Central memory CD8-positive, alpha-beta T cell (primary cell): Measurements from ENCODE around the gene TNFRSF11A.
A peak's percentile ranks its signal among the peaks of the same experiment; 100 is the strongest.

Source experiments
- ATAC-seq: fragments of 150-1000 bp; cut with Tn5 transposase; replicated peaks from 2 replicates; pipeline ENCODE4 v1.10.0; 2022; ENCODE audit warnings: mild to moderate bottlenecking, moderate FRiP score, moderate number of reproducible peaks; ENCODE audit not compliant: poor library complexity, severe bottlenecking; ENCODE audit errors: extremely low read depth
- DNase-seq, 2 donors: peaks; one replicate each; pipeline ENCODE4 v3.0.0; 2021; ENCODE audit warnings: low spot score in 2 of 2
- H3K27ac Mint-ChIP-seq: one replicate; pipeline ENCODE4 v1.8.0; 2022; ENCODE audit warnings: low read depth, mild to moderate bottlenecking, moderate library complexity, mixed read lengths
- H3K27me3 Mint-ChIP-seq: one replicate; pipeline ENCODE4 v1.8.0; 2022; ENCODE audit warnings: mixed read lengths
- H3K36me3 Mint-ChIP-seq: one replicate; pipeline ENCODE4 v1.8.0; 2022; ENCODE audit warnings: mild to moderate bottlenecking, moderate library complexity, mixed read lengths; ENCODE audit not compliant: insufficient read depth
- H3K4me1 Mint-ChIP-seq: one replicate; pipeline ENCODE4 v1.8.0; 2022; ENCODE audit warnings: mixed read lengths
- H3K4me3 Mint-ChIP-seq: one replicate; pipeline ENCODE4 v1.8.0; 2022; ENCODE audit warnings: mild to moderate bottlenecking, moderate library complexity, mixed read lengths
- H3K9me3 Mint-ChIP-seq: one replicate; pipeline ENCODE4 v1.8.0; 2022; ENCODE audit warnings: mixed read lengths

The TNFRSF11A gene

DNA sequence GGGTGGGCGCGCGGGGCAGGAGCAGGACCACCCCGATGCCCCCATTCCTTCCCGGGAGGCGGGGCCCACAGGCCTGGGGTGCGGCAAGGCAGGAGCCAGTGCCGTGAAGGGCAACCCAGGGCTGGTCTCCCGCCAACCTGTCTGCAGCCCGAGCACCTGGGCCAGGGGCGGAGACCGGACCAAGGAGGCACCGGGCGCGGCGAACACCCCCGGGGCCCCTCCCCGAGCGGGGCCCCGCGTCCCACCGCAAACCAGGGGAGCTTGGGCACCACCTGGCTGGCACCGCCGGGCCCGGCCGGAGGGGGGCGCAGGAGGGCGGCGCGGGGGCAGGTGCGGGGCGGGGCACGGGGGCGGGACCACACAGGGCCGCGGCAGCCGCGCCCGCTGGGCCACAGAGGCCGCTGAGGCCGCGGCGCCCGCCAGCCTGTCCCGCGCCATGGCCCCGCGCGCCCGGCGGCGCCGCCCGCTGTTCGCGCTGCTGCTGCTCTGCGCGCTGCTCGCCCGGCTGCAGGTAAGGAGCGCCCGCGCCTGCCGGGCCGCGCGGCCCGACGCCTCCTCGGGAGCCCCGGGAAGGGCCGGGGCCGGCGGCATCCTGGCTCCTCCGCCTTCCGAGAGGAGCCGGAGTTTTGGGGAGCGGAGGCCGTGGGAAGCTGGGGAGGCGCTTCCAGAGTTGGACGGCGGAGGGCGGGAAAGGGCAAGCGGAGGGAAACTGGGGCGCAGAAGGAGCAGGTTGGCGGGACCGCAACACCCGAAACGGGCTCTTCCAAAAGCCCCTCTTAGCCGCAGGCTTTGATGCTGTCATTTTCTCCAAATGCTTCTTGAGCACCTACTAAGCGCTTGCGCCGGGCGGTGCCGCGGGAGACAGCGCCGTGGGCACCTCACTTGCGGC lies at the start of gene TNFRSF11A:
TSS of gene TNFRSF11A (plus strand) at position 394 of the 889 bp plus-strand sequence. CDS start at position 437, 43 bp downstream.
- peak within 1 kb of the TSS; percentile 80 for H3K4me3 Mint-ChIP-seq
- peak within 1 kb of the TSS; percentile 76 for H3K27ac Mint-ChIP-seq
- peaks cover 83% of the 10 kb centered on the region for H3K27me3 Mint-ChIP-seq
- no peaks in the 10 kb centered on the region for H3K9me3 Mint-ChIP-seq
- ATAC-seq (peak; percentile 75), DNase-seq (peak in 1 of 2 donors; percentile 29)
- H3K36me3 Mint-ChIP-seq = peaks cover 9% of the 10 kb centered on the region
- peaks cover 13% of the 10 kb centered on the region for H3K4me1 Mint-ChIP-seq

GRCh38 chr18:62277045-62277444 lies 48.1 kb upstream of the TNFRSF11A start:
- no peak overlapping the region for H3K27ac Mint-ChIP-seq
- DNase-seq = no peak
- ATAC-seq = no peak
- no peaks in the 10 kb centered on the region for H3K9me3 Mint-ChIP-seq
- H3K36me3 Mint-ChIP-seq = peaks cover 23% of the 10 kb centered on the region
- no peaks in the 10 kb centered on the region for H3K27me3 Mint-ChIP-seq
- no peak overlapping the region for H3K4me3 Mint-ChIP-seq
- peaks cover 6% of the 10 kb centered on the region for H3K4me1 Mint-ChIP-seq

DNA sequence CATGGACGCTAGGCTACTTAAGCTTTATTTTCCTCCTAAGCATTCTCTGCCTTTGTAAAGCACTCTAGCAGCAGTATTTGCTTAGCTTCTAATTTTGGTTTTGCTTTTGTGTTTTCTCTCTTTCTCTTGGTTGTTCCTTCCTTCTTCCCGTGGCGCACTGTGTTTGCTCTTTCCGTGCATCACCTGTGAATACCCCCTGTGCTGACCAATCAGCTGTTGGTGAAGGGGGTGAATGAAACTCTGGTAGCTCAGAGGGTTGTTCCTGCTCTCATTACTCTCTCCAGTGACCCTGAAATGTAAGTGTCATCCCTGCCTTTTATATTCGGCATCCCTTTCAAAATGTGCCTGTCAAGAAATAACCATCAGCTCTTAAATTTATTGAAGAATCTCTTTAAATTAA lies 45.5 kb upstream of the TNFRSF11A start:
- Mint-ChIP-seq H3K4me1 (peaks cover 6% of the 10 kb centered on the region), H3K36me3 (peaks cover 34% of the 10 kb centered on the region), H3K27ac (no peak overlapping the region)

DNA sequence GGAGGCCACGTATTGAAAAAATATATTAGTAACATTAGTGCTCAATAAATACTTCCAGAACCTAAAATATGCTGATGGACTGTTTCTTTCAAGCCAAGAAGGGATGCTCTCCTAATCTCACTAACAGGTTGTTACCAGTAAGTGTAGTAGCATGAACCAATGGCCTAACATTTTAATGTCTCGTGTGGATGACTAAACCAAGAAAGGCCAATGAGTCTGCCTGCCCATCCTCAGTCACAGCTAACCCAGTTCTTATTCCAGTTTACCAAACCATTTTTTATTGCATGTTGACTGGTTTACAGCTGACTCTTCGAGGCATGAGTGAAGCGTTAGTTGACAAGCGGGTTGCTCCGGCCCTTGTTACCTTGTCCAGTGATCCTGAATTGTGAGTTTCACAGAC lies 45.1 kb upstream of the TNFRSF11A start:
- H3K9me3 Mint-ChIP-seq = no peaks in the 10 kb centered on the region
- ATAC-seq = no peak
- no peak overlapping the region for H3K4me3 Mint-ChIP-seq
- DNase-seq = no peak
- peaks cover 6% of the 10 kb centered on the region for H3K4me1 Mint-ChIP-seq
- no peak overlapping the region for H3K27ac Mint-ChIP-seq
- H3K36me3 Mint-ChIP-seq = peaks cover 33% of the 10 kb centered on the region
- H3K27me3 Mint-ChIP-seq = no peaks in the 10 kb centered on the region

More for the DNA sequence above, 45.5 kb upstream of the TNFRSF11A start:
- no peaks in the 10 kb centered on the region for H3K9me3 Mint-ChIP-seq
- no peak for ATAC-seq
- H3K4me3 Mint-ChIP-seq = no peak overlapping the region
- H3K27me3 Mint-ChIP-seq = no peaks in the 10 kb centered on the region
- no peak for DNase-seq

DNA sequence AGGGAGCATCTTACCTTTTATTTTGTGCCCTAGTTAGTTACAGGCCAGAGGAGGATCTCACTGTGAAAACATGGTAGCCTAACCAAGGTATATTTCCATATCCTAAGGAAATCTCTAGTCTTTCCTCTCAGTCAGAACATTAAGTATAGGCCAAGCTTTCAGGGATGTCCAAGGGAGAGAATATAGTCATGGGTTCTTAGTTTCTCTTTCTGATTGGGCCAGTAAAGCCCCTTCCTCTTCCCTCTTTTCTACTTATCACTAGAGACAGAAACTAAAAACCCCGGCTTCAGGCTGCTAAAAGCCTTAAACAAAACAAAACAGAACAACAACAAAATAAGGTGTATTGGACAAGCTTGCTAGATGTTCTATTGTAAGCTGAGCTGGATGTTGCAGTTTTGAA lies 44.3 kb upstream of the TNFRSF11A start:
- Mint-ChIP-seq H3K36me3 (peaks cover 37% of the 10 kb centered on the region), H3K27me3 (no peaks in the 10 kb centered on the region), H3K4me3 (no peak overlapping the region), H3K4me1 (peaks cover 6% of the 10 kb centered on the region), H3K9me3 (no peaks in the 10 kb centered on the region), H3K27ac (no peak overlapping the region)
- no peak for DNase-seq
- ATAC-seq = no peak

GRCh38 chr18:62281684-62282083 lies 43.4 kb upstream of the TNFRSF11A start:
- H3K27me3 Mint-ChIP-seq = no peaks in the 10 kb centered on the region
- peaks cover 6% of the 10 kb centered on the region for H3K4me1 Mint-ChIP-seq
- peaks cover 33% of the 10 kb centered on the region for H3K36me3 Mint-ChIP-seq
- no peak overlapping the region for H3K4me3 Mint-ChIP-seq
- no peaks in the 10 kb centered on the region for H3K9me3 Mint-ChIP-seq
- ATAC-seq (no peak), DNase-seq (no peak)
- no peak overlapping the region for H3K27ac Mint-ChIP-seq

DNA sequence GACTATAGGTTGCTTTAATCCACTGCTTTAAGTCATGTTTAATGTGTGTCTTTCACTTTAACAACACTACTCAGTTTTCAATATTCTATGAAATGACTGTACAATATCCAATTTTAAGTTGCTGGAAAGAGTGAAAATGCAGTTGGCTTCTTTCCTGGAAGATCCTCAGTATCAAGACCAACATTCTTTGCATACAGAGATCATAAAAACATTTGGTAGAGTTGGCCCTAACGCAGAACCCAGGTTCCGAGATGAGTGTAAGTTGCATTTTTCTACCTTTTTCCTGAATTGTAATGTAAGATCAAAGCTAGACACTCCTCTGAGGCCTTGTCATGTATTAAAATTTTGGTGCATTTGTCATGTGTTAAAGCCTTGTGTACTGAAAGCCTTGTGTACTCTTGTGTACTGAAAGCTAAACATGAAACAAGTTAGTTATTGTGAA lies 42.9 kb upstream of the TNFRSF11A start:
- Mint-ChIP-seq H3K4me3 (no peak overlapping the region), H3K36me3 (peaks cover 30% of the 10 kb centered on the region), H3K27ac (no peak overlapping the region), H3K27me3 (no peaks in the 10 kb centered on the region), H3K9me3 (no peaks in the 10 kb centered on the region), H3K4me1 (peaks cover 6% of the 10 kb centered on the region)
- DNase-seq (no peak), ATAC-seq (no peak)

- H3K4me1 Mint-ChIP-seq = peaks cover 6% of the 10 kb centered on the region
- no peak overlapping the region for H3K27ac Mint-ChIP-seq
- no peaks in the 10 kb centered on the region for H3K27me3 Mint-ChIP-seq
- ATAC-seq (no peak), DNase-seq (no peak)
- H3K36me3 Mint-ChIP-seq = peaks cover 34% of the 10 kb centered on the region
- H3K9me3 Mint-ChIP-seq = no peaks in the 10 kb centered on the region
- H3K4me3 Mint-ChIP-seq = no peak overlapping the region
Measured at GRCh38 chr18:62284637-62285036, 40.5 kb upstream of the TNFRSF11A start.

DNA sequence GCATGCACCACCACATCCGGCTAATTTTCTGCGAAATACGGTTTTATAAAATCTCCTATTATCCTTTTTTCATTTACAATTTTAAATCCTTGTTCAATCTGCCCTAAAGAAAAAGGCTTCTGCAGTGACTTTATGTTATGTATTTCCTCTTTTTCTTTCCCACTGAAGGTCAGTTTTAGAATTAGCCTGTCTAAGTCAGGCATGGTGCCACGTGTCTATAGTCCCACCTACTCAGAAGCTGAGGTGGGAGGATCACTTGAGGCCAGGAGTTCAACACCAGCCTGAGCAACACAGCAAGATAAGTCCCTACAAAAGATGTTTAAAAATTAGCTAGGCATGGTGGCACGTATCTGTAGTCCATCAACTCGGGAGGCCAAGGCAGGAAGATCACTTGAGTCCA lies 39.8 kb upstream of the TNFRSF11A start:
- no peak overlapping the region for H3K27ac Mint-ChIP-seq
- no peaks in the 10 kb centered on the region for H3K9me3 Mint-ChIP-seq
- H3K4me3 Mint-ChIP-seq = no peak overlapping the region
- ATAC-seq (no peak), DNase-seq (no peak)
- no peaks in the 10 kb centered on the region for H3K27me3 Mint-ChIP-seq
- peaks cover 33% of the 10 kb centered on the region for H3K36me3 Mint-ChIP-seq
- peaks cover 6% of the 10 kb centered on the region for H3K4me1 Mint-ChIP-seq

DNA sequence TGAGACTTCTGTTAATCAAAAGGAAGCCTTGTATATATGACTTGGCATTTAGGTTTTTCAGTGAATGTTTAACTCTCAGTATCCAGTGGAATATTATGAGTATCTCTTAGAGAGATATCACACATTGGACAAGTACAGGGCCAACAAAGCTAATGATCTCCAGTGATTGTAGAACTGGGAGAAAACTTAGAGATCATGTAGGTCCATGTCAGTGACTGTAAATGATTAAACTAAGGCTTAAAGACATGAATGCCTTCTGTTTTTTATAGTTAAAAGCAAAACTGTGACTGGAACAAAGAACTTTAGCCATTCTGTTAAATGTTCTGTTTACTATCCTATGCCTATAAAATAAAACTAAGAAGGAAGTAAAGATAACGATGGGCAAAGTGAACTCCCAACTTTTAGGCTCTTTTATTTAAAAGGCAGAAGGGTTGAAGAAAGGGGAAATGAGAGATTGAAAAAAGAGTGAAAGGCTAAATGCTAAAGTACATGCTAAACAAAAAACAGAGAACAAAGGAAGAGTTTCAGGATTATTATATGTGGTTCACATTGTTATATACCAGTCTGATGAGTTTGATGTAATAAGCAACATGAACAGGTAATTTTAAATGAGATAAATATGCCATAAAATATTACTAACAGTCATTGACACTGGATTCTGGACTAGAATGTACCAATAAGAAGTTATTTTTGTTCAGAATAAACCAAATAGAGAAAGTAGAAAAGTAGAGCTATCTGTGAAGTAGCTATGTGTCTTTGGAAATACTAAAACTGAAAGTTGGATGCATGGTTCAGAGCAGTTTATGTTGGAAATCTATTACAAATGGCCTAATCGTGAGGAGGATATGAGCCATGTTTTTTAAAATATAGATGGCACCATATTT lies 37.1 kb upstream of the TNFRSF11A start:
- ATAC-seq (no peak), DNase-seq (no peak)
- H3K27ac Mint-ChIP-seq = peak overlapping the region; percentile 63
- H3K4me1 Mint-ChIP-seq = no peaks in the 10 kb centered on the region
- peaks cover 29% of the 10 kb centered on the region for H3K36me3 Mint-ChIP-seq
- H3K4me3 Mint-ChIP-seq = no peak overlapping the region
- no peaks in the 10 kb centered on the region for H3K27me3 Mint-ChIP-seq
- H3K9me3 Mint-ChIP-seq = no peaks in the 10 kb centered on the region

DNA sequence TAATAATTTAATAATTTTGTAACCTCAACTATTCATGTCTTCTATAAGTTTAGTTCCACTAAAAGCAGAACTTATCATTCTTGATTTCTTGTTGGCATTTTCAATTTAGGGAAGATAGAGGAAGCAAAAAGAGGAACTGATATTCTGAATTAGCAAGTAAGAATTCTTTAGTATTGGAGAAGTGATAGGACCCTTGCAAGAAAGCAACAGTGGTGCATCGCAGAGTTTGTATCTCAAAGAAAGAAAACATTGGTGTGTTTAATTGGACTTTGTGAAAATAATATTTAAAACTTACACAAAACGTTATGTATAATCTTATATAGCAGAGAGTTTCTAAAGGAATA lies 36.5 kb upstream of the TNFRSF11A start:
- no peaks in the 10 kb centered on the region for H3K27me3 Mint-ChIP-seq
- no peak overlapping the region for H3K4me3 Mint-ChIP-seq

GRCh38 chr18:62289047-62289446 lies 36.1 kb upstream of the TNFRSF11A start:
- ATAC-seq (no peak), DNase-seq (no peak)
- Mint-ChIP-seq H3K36me3 (peaks cover 21% of the 10 kb centered on the region), H3K4me3 (no peak overlapping the region), H3K27me3 (no peaks in the 10 kb centered on the region), H3K27ac (no peak overlapping the region), H3K9me3 (no peaks in the 10 kb centered on the region), H3K4me1 (no peaks in the 10 kb centered on the region)

More for the DNA sequence above, 36.5 kb upstream of the TNFRSF11A start:
- DNase-seq (no peak), ATAC-seq (no peak)
- no peaks in the 10 kb centered on the region for H3K4me1 Mint-ChIP-seq
- peaks cover 23% of the 10 kb centered on the region for H3K36me3 Mint-ChIP-seq
- H3K9me3 Mint-ChIP-seq = no peaks in the 10 kb centered on the region
- H3K27ac Mint-ChIP-seq = no peak overlapping the region
